Spleen (tissue), 7 donors: Measurements from ENCODE around the gene SLC7A10.

Experiments used
- CTCF ChIP-seq, 11 experiments: fragments of 200-600 bp in 7 of 11; fragments of 450-650 bp in 4 of 11; sonication (generic) in 4 of 11; IDR thresholded peaks in 8 of 11; conservative IDR thresholded peaks in 3 of 11; 1 replicate in 7 of 11; 2 replicates in 4 of 11; pipeline versions ENCODE4 v1.4.0 to v1.8.0; 2016 to 2021; ENCODE audit warnings: antibody characterized with exemption in 11 of 11, inconsistent platforms in 4 of 11, mild to moderate bottlenecking in 1 of 11
- POLR2A ChIP-seq, 3 donors: fragments of 450-650 bp; IDR thresholded peaks; one replicate each; pipeline ENCODE4 v1.5.1; 2017; ENCODE audit warnings: antibody characterized with exemption in 3 of 3, mild to moderate bottlenecking in 1 of 3
- donor health status: DM: no; HTN: no; CAD: no; lungs with moderate emphysema.
- donor health status: DM: no; HTN: no; CAD: no.
- donor health status: DM: no; HTN: no; CAD: no.

GRCh38 chr19:33274663-33275558 is 49.3 kb upstream of the SLC7A10 start:
- TF ChIP-seq CTCF (IDR thresholded peaks at IDR 0.05 in 8 of 11, conservative IDR thresholded peaks at IDR 0.05 in 3 of 11): no peak
- no peak for TF ChIP-seq POLR2A (IDR thresholded peaks at IDR 0.05)
